Erythroblast (primary cell): ENCODE data around the gene CCDC87.

Experiments used
- GATA1 ChIP-seq: IDR thresholded peaks from 2 replicates; pipeline ENCODE4 v1.6.1; 2011; ENCODE audit warnings: low read depth, mild to moderate bottlenecking, control low read depth, low read length, moderate library complexity
- POLR2A ChIP-seq: IDR thresholded peaks from 2 replicates; pipeline ENCODE4 v1.6.1; 2011; ENCODE audit warnings: mild to moderate bottlenecking, low read length

GRCh38 chr11:66581261-66581660 lies 11.6 kb downstream of the CCDC87 start:
- no peak for TF ChIP-seq POLR2A
- TF ChIP-seq GATA1, result no peak
